Activated naive CD4-positive, alpha-beta T cell treated with anti-CD3 and anti-CD28 coated beads, Interleukin-2, amount 10 ng/mL, durations not matched to agents 7 days and 5 days (primary cell): ENCODE results near the gene MUC7.

Source experiments
- CTCF ChIA-PET: fragments of 350-600 bp; sonication (Branson Sonifier 250); formaldehyde crosslinking; loops from one replicate; lab custom pipeline; 2021; ENCODE audit warnings: antibody characterized with exemption; lab: Charles Lee
- DNase-seq: peaks from one replicate; pipeline ENCODE4 v3.0.0-alpha.2; 2020
- H3K27ac Mint-ChIP-seq: one replicate; pipeline ENCODE4 v1.8.0; 2021; ENCODE audit warnings: mild to moderate bottlenecking, moderate library complexity, mixed read lengths
- H3K27me3 Mint-ChIP-seq: one replicate; pipeline ENCODE4 v1.8.0; 2021; ENCODE audit warnings: mild to moderate bottlenecking, mixed read lengths
- H3K36me3 Mint-ChIP-seq: one replicate; pipeline ENCODE4 v1.8.0; 2021; ENCODE audit warnings: mixed read lengths
- H3K4me1 Mint-ChIP-seq: one replicate; pipeline ENCODE4 v1.8.0; 2021; ENCODE audit warnings: mixed read lengths
- H3K4me3 Mint-ChIP-seq: one replicate; pipeline ENCODE4 v1.8.0; 2021; ENCODE audit warnings: mild to moderate bottlenecking, moderate library complexity, mixed read lengths
- H3K9me3 Mint-ChIP-seq: one replicate; pipeline ENCODE4 v1.8.0; 2021; ENCODE audit warnings: mixed read lengths

The MUC7 gene

DNA sequence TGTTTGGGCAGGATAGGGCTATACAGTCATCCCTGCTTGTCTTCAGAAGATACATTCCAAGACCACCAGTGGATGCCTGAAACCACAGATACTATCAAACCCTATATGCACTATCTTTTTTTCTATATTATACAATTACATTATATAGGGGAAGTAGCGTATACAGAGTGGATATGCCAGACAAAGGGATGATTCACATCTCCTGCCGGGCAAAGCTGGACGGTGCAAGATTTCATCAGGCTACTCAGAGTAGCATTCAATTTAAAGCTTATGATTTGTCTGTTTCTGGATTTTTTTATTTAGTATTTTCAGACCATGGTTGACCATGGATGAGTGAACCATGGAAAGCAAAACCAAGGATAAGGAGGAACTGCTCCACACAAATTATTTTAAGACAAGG is 39.4 kb downstream of the MUC7 start:
- Mint-ChIP-seq H3K36me3 (no peaks in the 10 kb centered on the region), H3K9me3 (no peaks in the 10 kb centered on the region), H3K4me3 (no peak overlapping the region), H3K27ac (no peak overlapping the region), H3K27me3 (no peaks in the 10 kb centered on the region), H3K4me1 (no peaks in the 10 kb centered on the region)
- DNase-seq: no peak
- CTCF ChIA-PET: no interaction called here

GRCh38 chr4:70515367-70516250 is 43.6 kb downstream of the MUC7 start:
- DNase-seq: no peak
- no peaks in the 10 kb centered on the region for H3K4me1 Mint-ChIP-seq
- no peaks in the 10 kb centered on the region for H3K9me3 Mint-ChIP-seq
- no peak overlapping the region for H3K27ac Mint-ChIP-seq
- H3K36me3 Mint-ChIP-seq: no peaks in the 10 kb centered on the region
- H3K27me3 Mint-ChIP-seq: no peaks in the 10 kb centered on the region
- CTCF ChIA-PET: no interaction called here
- no peak overlapping the region for H3K4me3 Mint-ChIP-seq

DNA sequence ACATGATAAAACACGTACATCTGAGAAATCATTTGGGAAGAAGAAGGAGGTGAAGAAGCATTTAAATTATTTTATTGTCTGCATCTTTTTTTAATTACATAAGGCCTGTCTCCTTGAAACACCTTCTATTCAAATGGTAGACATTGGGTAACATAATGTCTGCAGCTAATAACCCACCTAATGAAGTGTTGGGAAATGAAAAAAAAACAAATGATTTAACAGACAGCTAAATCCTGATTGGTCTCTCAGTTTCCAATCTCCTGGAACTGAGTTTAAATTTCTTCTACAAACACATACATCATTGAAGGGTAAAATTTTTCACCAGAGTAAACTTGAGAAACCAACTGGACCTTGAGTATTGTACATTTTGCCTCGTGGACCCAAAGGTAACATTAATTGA is 46.3 kb downstream of the MUC7 start, which contains the start of gene AMTN:
AMTN (plus strand) TSS at position 301 of the 400 bp plus-strand sequence. CDS start 209 bp downstream, outside the sequence.
- H3K27ac Mint-ChIP-seq: no peak within 1 kb of the TSS
- H3K27me3 Mint-ChIP-seq: no peaks in the 10 kb centered on the region
- H3K36me3 Mint-ChIP-seq: no peaks in the 10 kb centered on the region
- DNase-seq: no peak
- CTCF ChIA-PET: no interaction called here
- no peaks in the 10 kb centered on the region for H3K4me1 Mint-ChIP-seq
- no peaks in the 10 kb centered on the region for H3K9me3 Mint-ChIP-seq
- no peak within 1 kb of the TSS for H3K4me3 Mint-ChIP-seq

- Mint-ChIP-seq H3K4me1 (no peaks in the 10 kb centered on the region), H3K36me3 (no peaks in the 10 kb centered on the region), H3K27me3 (no peaks in the 10 kb centered on the region), H3K27ac (no peak overlapping the region), H3K4me3 (no peak overlapping the region), H3K9me3 (no peaks in the 10 kb centered on the region)
- CTCF ChIA-PET: no interaction called here
- no peak for DNase-seq
Observed at GRCh38 chr4:70518716-70519115, 46.7 kb downstream of the MUC7 start.

GRCh38 chr4:70522626-70523025 is 50.6 kb downstream of the MUC7 start:
- no peaks in the 10 kb centered on the region for H3K9me3 Mint-ChIP-seq
- CTCF ChIA-PET: interaction anchor here (0.6 kb wide), 1 partner anchor 662 kb away, joined by 4 read pairs; no protein-coding TSS in a partner anchor
- H3K4me3 Mint-ChIP-seq: no peak overlapping the region
- H3K27me3 Mint-ChIP-seq: no peaks in the 10 kb centered on the region
- no peaks in the 10 kb centered on the region for H3K4me1 Mint-ChIP-seq
- H3K27ac Mint-ChIP-seq: no peak overlapping the region
- no peak for DNase-seq
- H3K36me3 Mint-ChIP-seq: no peaks in the 10 kb centered on the region

GRCh38 chr4:70530997-70531396 is 59.0 kb downstream of the MUC7 start:
- Mint-ChIP-seq H3K27me3 (peaks cover 4% of the 10 kb centered on the region), H3K9me3 (no peaks in the 10 kb centered on the region), H3K4me1 (no peaks in the 10 kb centered on the region), H3K36me3 (no peaks in the 10 kb centered on the region), H3K4me3 (no peak overlapping the region), H3K27ac (no peak overlapping the region)
- CTCF ChIA-PET: no interaction called here
- DNase-seq: no peak

GRCh38 chr4:70531981-70532380 is 60.0 kb downstream of the MUC7 start:
- DNase-seq: no peak
- peaks cover 3% of the 10 kb centered on the region for H3K9me3 Mint-ChIP-seq

More at GRCh38 chr4:70531981-70532380, 60.0 kb downstream of the MUC7 start:
- Mint-ChIP-seq H3K4me1 (no peaks in the 10 kb centered on the region), H3K4me3 (no peak overlapping the region), H3K27me3 (peaks cover 4% of the 10 kb centered on the region), H3K27ac (no peak overlapping the region), H3K36me3 (no peaks in the 10 kb centered on the region)
- CTCF ChIA-PET: no interaction called here
